A549 (cell line): Measurements from ENCODE around the gene TNFRSF21. TPM values are rescaled to one million over a fixed set of nuclear protein-coding genes. Genes with fewer than 3 reads are reported as not detected.

Experiments
- ATAC-seq, 2 experiments: fragments of 200-7000 bp in 1 of 2; fragments of >200 bp in 1 of 2; cut with Nextera tagmentation in 1 of 2; cut with Tn5 transposase in 1 of 2; 3 replicates each; pipeline versions ENCODE4 v1.8.0 to v1.9.1; 2018 to 2020; ENCODE audit warnings: mild to moderate bottlenecking in 1 of 2, moderate library complexity in 1 of 2
- CTCF ChIA-PET: fragments of 300-600 bp; sonication (Branson Sonifier 250); formaldehyde crosslinking; extraction: SDS; loops from one replicate; lab custom pipeline; 2021; ENCODE audit warnings: antibody characterized with exemption, inconsistent platforms; lab: Yijun Ruan, JAX
- POLR2A ChIA-PET: fragments of 350-600 bp; formaldehyde crosslinking; extraction: SDS; loops from one replicate; lab custom pipeline; 2021; ENCODE audit warnings: antibody characterized with exemption, inconsistent platforms; lab: Yijun Ruan, JAX
- DNase-seq, 2 experiments: peaks; one replicate each; pipeline versions ENCODE4 v3.0.0 to v3.0.0-alpha.2; 2011 to 2016; ENCODE audit warnings: low read depth in 1 of 2, low spot score in 1 of 2
- FAIRE-seq: peaks from 2 replicates; lab custom pipeline; 2011; peaks lifted over from hg19 to GRCh38; lab: Jason Lieb, UNC
- H3K27ac ChIP-seq, 2 experiments: fragments of >200 bp; sonication (Bioruptor Twin); formaldehyde crosslinking; 3 replicates each; pipeline ENCODE4 v1.5.1; 2016 to 2017
- H3K4me1 ChIP-seq: fragments of >200 bp; sonication (Bioruptor Twin); formaldehyde crosslinking; 3 replicates; pipeline ENCODE4 v1.6.1; 2016
- H3K4me2 ChIP-seq: fragments of >200 bp; sonication (Bioruptor Twin); formaldehyde crosslinking; 3 replicates; pipeline ENCODE4 v1.6.1; 2016
- H3K4me3 ChIP-seq: fragments of >200 bp; sonication (Bioruptor Twin); formaldehyde crosslinking; 3 replicates; pipeline ENCODE4 v1.5.1; 2016
- H3K9me3 ChIP-seq: fragments of >200 bp; sonication (Bioruptor Twin); formaldehyde crosslinking; 3 replicates; pipeline ENCODE4 v1.6.1; 2016
- ATOH8 ChIP-seq: fragments of 250-450 bp; sonication (Bioruptor Pico); IDR thresholded peaks from 2 replicates; pipeline ENCODE4 v1.5.0; 2020; ENCODE audit warnings: low read depth, mild to moderate bottlenecking, moderate library complexity
- CBX8 ChIP-seq: fragments of 200-600 bp; sonication (generic); IDR thresholded peaks from 2 replicates; pipeline ENCODE4 v1.6.1; 2016
- CEBPB ChIP-seq, 2 experiments: fragments of >200 bp in 1 of 2; sonication (Bioruptor Twin) in 1 of 2; formaldehyde crosslinking in 1 of 2; IDR thresholded peaks; 2 replicates each; pipeline ENCODE4 v1.6.1; 2012 to 2016
- CHD4 ChIP-seq: fragments of 200-600 bp; sonication (generic); IDR thresholded peaks from 2 replicates; pipeline ENCODE4 v1.6.1; 2016; ENCODE audit warnings: antibody characterized with exemption, mild to moderate bottlenecking, borderline replicate concordance
- CTCF ChIP-seq: fragments of >200 bp; sonication (Bioruptor Twin); formaldehyde crosslinking; IDR thresholded peaks from 3 replicates; pipeline ENCODE4 v1.5.1; 2016
- E2F6 ChIP-seq: IDR thresholded peaks from 2 replicates; pipeline ENCODE4 v1.6.1; 2012; ENCODE audit warnings: low read depth, borderline replicate concordance
- EHMT2 ChIP-seq: fragments of 200-600 bp; sonication (generic); IDR thresholded peaks from 2 replicates; pipeline ENCODE4 v1.6.1; 2016; ENCODE audit warnings: antibody characterized with exemption, low read depth, mild to moderate bottlenecking, moderate library complexity
- EP300 ChIP-seq, 2 experiments: fragments of >200 bp; sonication (Bioruptor Twin); formaldehyde crosslinking; IDR thresholded peaks; 2 replicates in 1 of 2; 3 replicates in 1 of 2; pipeline ENCODE4 v1.6.1; 2016 to 2017
- HES2 ChIP-seq: fragments of >200 bp; sonication (Bioruptor Twin); formaldehyde crosslinking; IDR thresholded peaks from 2 replicates; pipeline ENCODE4 v1.6.1; 2016
- HOXA7 ChIP-seq: fragments of 250-450 bp; sonication (Bioruptor Pico); IDR thresholded peaks from 2 replicates; pipeline ENCODE4 v1.5.0; 2020; ENCODE audit warnings: mild to moderate bottlenecking, moderate library complexity
- HOXB5 ChIP-seq: fragments of 250-450 bp; sonication (Bioruptor Pico); IDR thresholded peaks from 2 replicates; pipeline ENCODE4 v1.5.0; 2020; ENCODE audit warnings: mild to moderate bottlenecking, moderate library complexity
- KDM5A ChIP-seq: fragments of 200-600 bp; sonication (generic); IDR thresholded peaks from 2 replicates; pipeline ENCODE4 v1.6.1; 2016; ENCODE audit warnings: antibody characterized with exemption, mild to moderate bottlenecking
- NFE2L2 ChIP-seq: fragments of 150-350 bp; conservative IDR thresholded peaks from 2 replicates; pipeline ENCODE4 v1.6.1; 2014; ENCODE audit warnings: low read length
- PBX3 ChIP-seq: IDR thresholded peaks from 2 replicates; pipeline ENCODE4 v1.6.1; 2012
- PHF8 ChIP-seq: fragments of 200-600 bp; sonication (generic); IDR thresholded peaks from 2 replicates; pipeline ENCODE4 v1.6.1; 2016; ENCODE audit warnings: low read depth, mild to moderate bottlenecking, antibody characterized with exemption, moderate library complexity, borderline replicate concordance
- RFX5 ChIP-seq: fragments of 450-650 bp; IDR thresholded peaks from 2 replicates; pipeline ENCODE4 v1.7.1; 2014; ENCODE audit warnings: antibody characterized with exemption, mild to moderate bottlenecking, moderate library complexity
- SMC3 ChIP-seq: fragments of >200 bp; sonication (Bioruptor Twin); formaldehyde crosslinking; IDR thresholded peaks from 3 replicates; pipeline ENCODE4 v1.6.1; 2018; ENCODE audit warnings: inconsistent platforms
- TP53 ChIP-seq: fragments of 250-450 bp; sonication (Bioruptor Pico); IDR thresholded peaks from 2 replicates; pipeline ENCODE4 v1.5.0; 2021; ENCODE audit warnings: mild to moderate bottlenecking, moderate library complexity
- USF2 ChIP-seq: fragments of 450-650 bp; IDR thresholded peaks from 2 replicates; pipeline ENCODE4 v1.6.1; 2014; ENCODE audit warnings: antibody characterized with exemption
- ZFP36 ChIP-seq: fragments of 450-650 bp; IDR thresholded peaks from 2 replicates; pipeline ENCODE4 v1.6.1; 2014; ENCODE audit warnings: borderline replicate concordance; ENCODE audit not compliant: partially characterized antibody
- ZSCAN20 ChIP-seq: fragments of 250-450 bp; sonication (Bioruptor Pico); IDR thresholded peaks from 2 replicates; pipeline ENCODE4 v1.8.0; 2022; ENCODE audit warnings: mild to moderate bottlenecking, moderate library complexity
- WGBS: methylation state at CpG from one replicate; pipeline ENCODE4 v1.1.6; 2017; ENCODE audit errors: missing lambda C conversion rate; 5-methylcytosine and 5-hydroxymethylcytosine counted together
- polyA plus RNA-seq, 4 experiments: library from polyadenylated mRNA; depleted of rRNA in 3 of 4; stranded (reverse); fragments of >200 nt; fragmentation: RNase III in 1 of 4; extraction: RNeasy Plus Mini Kit Qiagen cat#74134 plus additional on column Dnase treatment in 1 of 4; gene quantifications; 2 replicates in 3 of 4; 3 replicates in 1 of 4; pipeline ENCODE4 v1.2.3, GENCODE V29; 2011 to 2017

TNFRSF21 gene
- polyA plus RNA-seq, 2 of the 4 experiments (the other 2 are of a cell fraction): 14.1 to 15.6 TPM

- Histone ChIP-seq H3K9me3 (no peaks in the 10 kb centered on the region), H3K27ac (no peak overlapping the region), H3K4me1 (no peaks in the 10 kb centered on the region), H3K4me2 (no peak overlapping the region), H3K4me3 (no peak overlapping the region)
- FAIRE-seq (no peak), ATAC-seq (no peak), DNase-seq (no peak)
- CTCF ChIA-PET: no interaction called here
- no peak for TF ChIP-seq ZFP36
- TF ChIP-seq E2F6: no peak
- 41% methylated on average over 1 of the region's 1 CpG for WGBS
- POLR2A ChIA-PET: no interaction called here
These were observed 34.3 kb upstream of the TNFRSF21 start for GRCh38 chr6:47344022-47344421.

GRCh38 chr6:47343600-47343999, 33.9 kb upstream of the TNFRSF21 start:
- H3K9me3 ChIP-seq: no peaks in the 10 kb centered on the region
- DNase-seq: no peak
- H3K27ac ChIP-seq: no peak overlapping the region
- no peaks in the 10 kb centered on the region for H3K4me1 ChIP-seq
- FAIRE-seq: no peak
- no peak overlapping the region for H3K4me2 ChIP-seq
- TF ChIP-seq HOXA7 (CRISPR knock-in tag): no peak
- TF ChIP-seq ATOH8: no peak
- TF ChIP-seq KDM5A: no peak
- TF ChIP-seq ZSCAN20 (CRISPR knock-in tag): no peak
- no peak for TF ChIP-seq PHF8
- TF ChIP-seq SMC3: no peak
- ChIA-PET CTCF (interaction anchor here (1.1 kb wide), 1 partner anchor 32 kb away, joined by 4 read pairs; no protein-coding TSS in a partner anchor), POLR2A (no interaction called here)
- 88% methylated on average over 4 of the region's 4 CpGs for WGBS
- no peak for ATAC-seq
- H3K4me3 ChIP-seq: no peak overlapping the region

GRCh38 chr6:47342824-47343223, 33.1 kb upstream of the TNFRSF21 start:
- Histone ChIP-seq H3K4me3 (no peak overlapping the region), H3K4me1 (no peaks in the 10 kb centered on the region), H3K9me3 (no peaks in the 10 kb centered on the region), H3K27ac (no peak overlapping the region), H3K4me2 (no peak overlapping the region)
- CTCF ChIA-PET: interaction anchor here (1.1 kb wide), 1 partner anchor 32 kb away, joined by 4 read pairs; no protein-coding TSS in a partner anchor
- WGBS: 82% methylated on average over 8 of the region's 8 CpGs
- TF ChIP-seq EP300 (IDR thresholded peaks at IDR 0.05): no peak
- TF ChIP-seq RFX5: no peak
- TF ChIP-seq PBX3: no peak
- TF ChIP-seq CTCF: no peak
- TF ChIP-seq USF2: no peak
- TF ChIP-seq EHMT2: no peak
- no peak for TF ChIP-seq NFE2L2
- no peak for TF ChIP-seq ATOH8
- no peak for TF ChIP-seq HOXB5 (CRISPR knock-in tag)
- no peak for TF ChIP-seq HES2
- TF ChIP-seq CHD4: no peak
- no peak for TF ChIP-seq HOXA7 (CRISPR knock-in tag)
- no peak for TF ChIP-seq CEBPB (IDR thresholded peaks at IDR 0.05)
- TF ChIP-seq CBX8: no peak
- TF ChIP-seq TP53 (CRISPR knock-in tag): no peak
- no peak for ATAC-seq
- FAIRE-seq: no peak
- no peak for DNase-seq
- POLR2A ChIA-PET: no interaction called here
